GM18517 (cell line): Measurements from ENCODE around the gene DEDD.

ENCODE experiments used
- ATAC-seq: cut with Tn5 transposase; IDR thresholded peaks from one replicate; pipeline ENCODE4 v1.9.1; 2021; ENCODE audit warnings: mild to moderate bottlenecking, moderate library complexity; ENCODE audit not compliant: unreplicated experiment

DEDD gene, protein sequence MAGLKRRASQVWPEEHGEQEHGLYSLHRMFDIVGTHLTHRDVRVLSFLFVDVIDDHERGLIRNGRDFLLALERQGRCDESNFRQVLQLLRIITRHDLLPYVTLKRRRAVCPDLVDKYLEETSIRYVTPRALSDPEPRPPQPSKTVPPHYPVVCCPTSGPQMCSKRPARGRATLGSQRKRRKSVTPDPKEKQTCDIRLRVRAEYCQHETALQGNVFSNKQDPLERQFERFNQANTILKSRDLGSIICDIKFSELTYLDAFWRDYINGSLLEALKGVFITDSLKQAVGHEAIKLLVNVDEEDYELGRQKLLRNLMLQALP

DNA sequence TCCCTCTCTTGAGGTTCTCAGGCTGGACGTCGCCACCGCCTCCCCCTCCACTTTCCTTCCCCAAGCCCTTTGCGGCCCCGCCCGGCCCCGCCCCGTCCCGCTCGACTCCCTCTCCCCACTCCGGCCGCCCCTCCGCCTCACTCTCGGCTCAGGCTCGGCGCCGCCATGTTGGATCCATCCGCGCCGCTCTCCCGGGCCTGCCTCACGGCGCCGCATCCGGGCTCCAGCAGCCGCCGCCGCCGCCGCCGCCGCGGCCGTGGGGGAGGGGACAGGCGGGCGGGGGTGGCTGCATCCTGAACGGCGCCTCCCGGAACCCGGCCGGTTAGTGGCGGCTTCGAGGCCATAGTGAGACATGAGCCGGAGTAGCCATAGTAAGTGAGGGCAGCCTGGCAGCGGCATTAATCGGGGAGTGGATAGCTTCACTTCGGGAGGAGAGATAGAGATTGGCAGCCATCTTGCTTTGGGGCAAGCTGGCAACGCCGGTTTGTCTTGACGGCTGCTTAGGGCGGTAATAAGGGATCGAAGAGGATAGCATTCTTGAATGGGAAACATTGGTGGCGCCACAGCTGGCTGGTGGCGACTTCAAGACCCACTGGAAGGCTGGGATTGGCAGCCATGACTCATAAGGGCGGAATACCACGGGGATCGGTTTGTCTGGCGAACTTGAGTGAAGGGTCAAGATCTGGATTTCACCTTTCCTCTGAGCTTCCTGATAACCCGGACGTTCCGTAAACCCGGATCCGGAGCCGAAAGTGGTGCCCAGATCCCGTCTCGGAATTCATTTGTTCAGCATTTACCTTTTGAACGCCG, at the start of gene DEDD:
DEDD (minus strand) TSS at position 258 of the 810 bp plus-strand sequence. CDS start 8,205 bp downstream, outside the sequence.
- ATAC-seq: peak; percentile 94

DNA sequence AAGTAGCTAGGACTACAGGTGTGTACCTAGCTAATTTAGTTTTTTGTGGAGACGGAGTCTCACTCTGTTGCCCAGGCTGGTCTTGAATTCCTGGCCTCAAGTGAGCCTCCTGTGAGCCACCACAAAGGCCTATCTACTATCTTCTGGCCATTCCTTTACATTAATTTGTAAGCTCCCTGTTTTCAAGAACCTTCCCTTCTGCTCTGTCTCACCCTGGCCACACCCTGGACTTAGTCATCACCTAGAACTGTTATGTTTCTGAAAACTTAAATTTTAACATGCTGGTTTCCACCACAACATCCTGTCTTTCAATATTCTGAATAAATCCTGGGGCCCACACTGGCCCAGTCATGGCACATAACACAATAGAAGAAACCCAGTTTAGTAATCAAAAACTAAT, 49.7 kb upstream of the DEDD start:
- ATAC-seq: peak; percentile 44

DNA sequence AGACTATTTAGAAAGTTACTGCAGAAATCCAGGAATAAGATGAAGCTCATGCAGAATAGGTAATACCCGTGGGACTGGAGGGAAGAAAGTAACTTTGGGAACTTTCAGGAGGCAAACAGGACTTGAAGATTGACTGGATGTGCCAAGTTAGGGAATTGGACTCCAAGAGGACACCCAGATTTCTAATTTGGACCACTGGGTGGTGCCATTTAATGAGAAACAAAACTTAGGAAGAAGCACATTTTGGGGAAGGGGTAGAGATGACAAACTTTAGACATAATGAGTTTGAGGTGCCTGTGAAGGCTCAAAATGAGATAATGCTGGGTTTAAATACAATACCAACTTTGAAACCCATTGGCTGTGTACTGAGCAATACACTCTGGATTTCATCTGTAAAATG, 48.2 kb upstream of the DEDD start:
- ATAC-seq: no peak

DNA sequence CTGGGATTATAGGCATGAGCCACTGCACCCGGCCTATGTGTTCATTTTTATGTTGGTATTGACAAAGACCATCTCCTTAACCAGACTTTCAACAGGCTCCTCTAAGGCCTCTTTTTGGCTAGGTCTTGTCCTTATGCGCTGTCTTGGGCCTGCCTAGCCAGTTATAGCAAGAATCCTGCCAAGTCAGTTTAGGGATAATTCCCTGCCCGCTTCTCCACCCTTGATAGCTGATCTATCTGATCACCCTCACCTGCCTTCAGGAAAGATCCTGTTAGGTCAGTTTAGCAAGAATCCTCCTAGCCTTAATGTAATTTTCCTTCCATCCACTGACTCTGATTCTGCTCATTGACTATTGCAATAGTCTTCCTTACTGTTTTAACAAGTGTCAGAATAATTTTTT, 47.2 kb upstream of the DEDD start:
- ATAC-seq: no peak

DNA sequence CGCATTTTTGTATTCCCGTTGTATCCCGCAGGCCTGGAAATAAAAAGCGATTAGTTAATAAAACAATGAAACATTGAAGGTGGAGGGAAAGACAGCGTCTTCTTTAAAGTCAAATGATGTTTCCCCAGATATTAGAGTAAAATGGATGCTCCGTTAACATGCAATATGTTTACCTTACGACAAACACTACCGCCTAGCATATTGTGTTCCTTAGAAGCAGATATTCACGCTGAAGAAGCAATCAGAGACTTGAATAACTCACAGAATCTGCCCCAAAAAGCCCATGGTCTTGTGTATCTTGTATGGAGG, 45.4 kb upstream of the DEDD start:
- ATAC-seq: no peak

DNA sequence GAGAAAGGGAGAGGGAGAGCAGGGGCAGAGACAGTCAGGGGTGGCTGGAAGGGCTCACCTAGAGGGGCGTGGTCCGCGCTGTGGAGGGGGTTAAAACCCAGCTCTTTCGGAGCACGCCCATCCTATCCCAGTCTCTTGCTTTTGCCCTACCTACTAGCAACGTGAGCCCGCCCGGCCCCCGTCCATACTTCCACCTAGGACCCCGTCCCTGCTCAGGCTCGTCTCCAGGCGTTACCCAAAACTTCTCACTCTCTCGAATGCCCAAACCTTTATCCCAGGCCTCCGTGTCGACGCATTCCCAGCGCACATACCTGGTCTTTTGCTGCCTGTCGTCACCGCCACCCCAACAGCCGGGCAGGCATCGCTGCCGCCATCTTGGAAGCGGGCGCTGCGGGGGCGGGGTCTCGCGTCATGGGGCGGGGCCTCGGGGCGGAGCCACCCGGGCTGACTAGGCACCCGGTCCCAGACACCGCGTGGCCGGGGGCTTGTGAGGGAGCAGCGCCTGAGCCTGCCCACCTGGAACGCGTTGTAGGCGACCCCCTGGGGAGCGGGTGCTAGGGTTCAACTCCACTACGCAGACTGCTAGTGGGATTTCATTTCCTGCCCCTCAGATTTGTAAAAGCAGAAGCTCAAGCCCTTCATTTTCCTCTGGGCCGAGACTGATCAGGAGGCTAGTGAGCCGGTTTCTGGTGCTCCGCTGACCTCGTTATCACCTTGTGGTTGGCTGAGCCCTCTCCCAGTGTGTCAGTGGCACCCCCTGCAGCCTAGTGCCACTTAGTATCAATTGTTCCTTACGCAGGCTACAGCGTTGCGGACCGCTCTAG, 44.9 kb upstream of the DEDD start, which contains the start of gene B4GALT3:
B4GALT3 (minus strand) TSS at position 396 of the 824 bp plus-strand sequence. CDS start 1,447 bp downstream, outside the sequence.
- peak; percentile 58 for ATAC-seq

DNA sequence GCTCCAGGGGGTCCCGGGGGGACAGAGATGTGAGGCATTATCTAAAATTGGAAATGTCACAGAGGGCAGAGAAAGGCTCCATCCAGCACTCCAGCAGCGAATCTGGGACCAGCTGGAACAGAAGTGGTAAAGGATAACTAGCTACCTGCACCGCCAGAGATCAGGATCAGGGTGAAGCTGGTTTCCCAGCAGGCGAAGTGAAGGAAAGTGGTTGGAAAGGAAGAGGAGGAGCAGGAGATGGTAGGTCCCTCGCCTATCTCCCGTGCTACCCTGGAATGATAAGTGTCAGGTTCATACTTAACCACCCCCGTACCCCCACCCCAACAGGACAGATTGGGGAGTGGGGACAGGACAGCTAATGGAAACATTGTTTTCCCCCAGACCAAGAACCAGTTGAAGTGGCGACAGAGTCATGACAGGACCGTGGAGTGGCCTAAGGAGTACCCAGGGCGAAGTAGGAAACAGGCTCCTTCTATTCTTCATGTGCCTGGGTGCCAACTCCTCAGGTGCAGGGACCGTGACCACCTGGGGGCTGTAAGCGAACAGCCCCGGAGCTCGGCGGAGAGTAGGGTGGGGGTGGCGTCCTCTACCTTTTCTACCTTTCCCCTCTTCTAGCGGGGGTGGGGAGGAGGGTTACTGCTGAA, 44.1 kb upstream of the DEDD start:
- ATAC-seq: no peak

DNA sequence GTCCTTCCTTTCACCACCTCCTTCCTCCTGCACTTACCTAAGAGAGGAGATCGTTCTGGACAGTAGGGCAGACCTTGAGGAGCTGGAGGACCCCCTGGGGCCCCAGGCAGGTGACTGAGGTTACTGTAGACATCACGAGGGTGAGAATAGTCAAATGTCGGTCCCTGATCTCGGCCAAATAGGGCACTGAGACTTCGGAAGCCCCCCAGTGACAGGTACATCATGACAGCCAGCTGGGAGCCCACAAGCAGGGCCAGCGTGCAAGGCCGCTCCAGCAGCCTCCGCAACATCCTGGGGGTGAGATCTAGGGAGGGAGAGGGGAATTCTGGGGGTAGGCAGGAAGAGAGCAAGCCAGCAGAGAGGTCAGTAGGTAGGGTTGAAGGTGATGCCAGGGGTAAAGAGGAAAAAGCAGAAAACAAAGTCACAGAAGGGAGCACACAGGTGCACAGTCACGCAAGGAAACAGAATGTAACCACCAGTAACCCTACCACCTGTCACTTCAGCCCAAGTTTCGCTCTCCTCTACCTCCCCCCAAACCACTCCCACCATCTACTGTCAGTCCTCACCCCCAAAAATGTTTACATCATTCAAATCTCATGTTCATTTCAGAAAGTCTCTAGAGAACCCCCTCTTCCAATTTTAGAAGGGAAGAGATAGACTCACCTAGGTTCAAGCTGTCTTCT, 43.4 kb upstream of the DEDD start:
- no peak for ATAC-seq

DNA sequence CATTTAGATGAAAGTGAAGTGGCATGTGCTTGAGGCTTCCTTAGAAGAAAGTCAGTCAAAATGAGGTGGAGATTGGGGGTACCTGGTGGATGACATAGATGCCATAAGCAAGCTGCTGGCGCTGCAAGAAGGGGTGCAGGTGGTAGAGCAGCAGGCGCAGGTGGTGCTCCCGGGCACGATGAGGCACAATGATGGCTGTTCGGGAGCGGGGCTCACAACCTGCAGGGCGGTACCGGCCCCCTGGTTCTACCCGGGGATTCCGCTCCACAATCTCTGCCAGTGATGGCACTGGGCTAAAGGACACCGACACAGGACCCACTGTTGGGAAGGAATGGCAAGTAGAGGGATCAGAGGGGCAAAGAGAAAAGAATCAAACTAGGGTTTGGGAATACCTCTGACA, 42.4 kb upstream of the DEDD start:
- no peak for ATAC-seq

DNA sequence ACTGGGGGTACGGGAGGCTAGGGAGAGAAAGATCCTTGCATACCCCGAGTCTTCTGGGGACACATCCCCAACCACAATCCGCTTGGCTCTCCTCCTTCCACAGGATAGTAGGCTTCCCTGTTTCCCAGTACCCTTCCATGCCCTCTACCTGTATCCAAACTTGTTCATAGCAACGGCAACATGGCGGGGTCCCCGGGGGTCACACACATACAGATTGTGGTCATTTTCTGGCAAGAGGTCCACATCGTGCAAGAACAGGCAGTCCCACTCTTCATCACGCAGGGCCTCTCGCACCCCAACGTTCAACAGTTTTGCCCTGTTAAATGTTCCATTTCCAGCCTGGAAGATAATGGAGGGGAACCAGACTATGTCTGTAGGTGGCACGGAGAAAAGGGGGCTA, 41.2 kb upstream of the DEDD start:
- no peak for ATAC-seq

DNA sequence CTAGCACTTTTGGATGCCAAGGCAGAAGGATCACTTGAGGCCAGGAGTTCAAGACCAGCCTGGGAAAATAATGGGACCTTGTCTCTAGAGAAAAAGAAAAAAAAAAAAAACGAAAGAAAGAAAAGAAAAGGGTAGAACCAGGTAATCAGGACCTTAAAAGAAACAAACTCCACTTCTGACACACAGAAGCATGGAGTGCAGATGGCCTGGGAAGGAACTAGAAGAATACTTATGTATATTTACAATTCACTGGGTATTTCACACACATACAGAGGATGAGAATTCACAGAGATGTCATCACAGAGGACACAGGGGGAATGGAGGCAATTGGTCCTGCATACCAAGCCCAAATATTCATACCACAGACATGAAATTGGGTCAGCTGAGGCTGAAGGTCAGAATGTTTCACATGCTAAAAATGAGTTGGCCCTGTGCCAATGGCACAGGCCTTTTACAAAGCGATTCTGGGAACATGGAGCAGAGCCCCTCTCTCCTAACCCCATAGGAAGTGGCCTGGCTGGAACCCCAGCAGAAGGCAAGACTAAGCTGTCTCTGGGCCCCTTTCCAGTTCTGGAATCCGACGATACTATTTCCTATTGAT, 40.4 kb upstream of the DEDD start:
- ATAC-seq: no peak

DNA sequence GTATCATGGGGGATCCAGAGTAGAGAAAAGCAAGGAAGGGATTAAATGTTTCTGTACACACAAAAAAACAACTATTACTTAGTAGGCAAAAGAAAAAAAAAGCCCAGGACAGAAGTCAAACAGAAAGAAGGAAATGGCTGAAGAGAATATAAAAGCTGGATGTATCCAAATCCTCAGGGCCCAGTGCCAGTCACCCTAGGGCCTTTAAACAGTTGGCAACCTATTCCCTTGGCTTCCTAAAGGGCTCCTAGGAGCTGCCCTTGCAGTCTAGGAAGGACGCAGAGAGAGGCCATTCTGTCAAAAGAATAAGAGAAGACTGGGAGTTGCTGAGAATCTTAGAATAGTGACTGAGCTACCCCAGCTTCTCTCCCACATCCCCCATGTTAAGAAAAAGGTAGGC, 39.9 kb upstream of the DEDD start:
- ATAC-seq: no peak

DNA sequence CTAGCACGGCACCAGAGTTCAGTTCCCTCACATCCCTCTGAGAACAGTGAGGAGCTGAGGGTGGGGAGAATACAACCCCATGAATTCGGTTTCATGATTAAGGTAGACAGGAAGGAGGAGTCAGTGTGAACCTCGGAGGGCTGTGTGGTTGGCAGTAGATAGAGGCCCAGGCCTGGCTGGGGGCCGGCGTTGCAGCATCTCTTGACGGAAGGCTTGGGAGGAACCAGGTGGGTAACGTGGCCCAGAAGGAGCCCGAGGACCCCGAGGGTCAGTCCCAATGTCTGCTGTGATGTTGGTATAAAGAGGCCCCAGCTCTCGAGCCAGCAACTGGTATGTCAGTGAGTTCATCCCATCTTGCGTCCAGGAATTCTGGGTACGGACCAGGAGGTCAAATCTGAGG, 39.2 kb upstream of the DEDD start:
- no peak for ATAC-seq

DNA sequence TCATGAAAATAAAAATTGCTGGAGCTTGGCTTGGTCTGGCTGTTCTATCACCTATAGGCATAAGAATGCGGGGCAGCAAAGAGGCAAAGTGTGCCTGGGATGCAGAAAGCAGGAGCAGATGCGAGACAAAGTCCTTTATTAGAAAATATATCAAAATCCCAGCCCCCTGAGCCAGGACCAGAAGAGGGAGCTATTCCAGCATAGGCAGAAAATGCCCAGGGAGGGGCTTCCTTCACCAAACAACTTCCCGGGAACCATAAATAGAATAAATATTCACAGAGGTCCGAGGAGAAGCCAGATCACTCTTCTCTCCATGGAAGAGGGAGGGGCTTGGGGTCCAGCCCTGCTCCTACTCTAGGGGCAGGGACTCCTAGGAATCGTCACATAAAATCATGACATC, 38.7 kb upstream of the DEDD start:
- ATAC-seq: no peak

DNA sequence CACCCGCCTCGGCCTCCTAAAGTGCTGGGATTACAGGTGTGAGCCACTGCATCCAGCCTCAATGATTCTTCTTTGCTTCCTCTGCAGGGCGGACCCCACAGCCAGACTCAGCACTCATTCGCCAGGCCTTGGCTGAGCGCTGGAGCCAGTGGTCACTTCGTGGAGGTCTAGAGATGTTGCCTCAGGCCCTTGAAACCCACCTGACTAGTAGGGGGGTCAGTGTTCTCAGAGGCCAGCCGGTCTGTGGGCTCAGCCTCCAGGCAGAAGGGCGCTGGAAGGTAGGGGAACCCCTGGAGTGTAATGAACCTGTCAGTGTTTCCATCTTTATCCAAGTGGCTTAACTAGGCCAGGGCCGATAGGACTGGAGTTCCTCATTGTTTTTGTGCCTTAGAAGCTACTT, 36.4 kb upstream of the DEDD start:
- ATAC-seq: no peak

DNA sequence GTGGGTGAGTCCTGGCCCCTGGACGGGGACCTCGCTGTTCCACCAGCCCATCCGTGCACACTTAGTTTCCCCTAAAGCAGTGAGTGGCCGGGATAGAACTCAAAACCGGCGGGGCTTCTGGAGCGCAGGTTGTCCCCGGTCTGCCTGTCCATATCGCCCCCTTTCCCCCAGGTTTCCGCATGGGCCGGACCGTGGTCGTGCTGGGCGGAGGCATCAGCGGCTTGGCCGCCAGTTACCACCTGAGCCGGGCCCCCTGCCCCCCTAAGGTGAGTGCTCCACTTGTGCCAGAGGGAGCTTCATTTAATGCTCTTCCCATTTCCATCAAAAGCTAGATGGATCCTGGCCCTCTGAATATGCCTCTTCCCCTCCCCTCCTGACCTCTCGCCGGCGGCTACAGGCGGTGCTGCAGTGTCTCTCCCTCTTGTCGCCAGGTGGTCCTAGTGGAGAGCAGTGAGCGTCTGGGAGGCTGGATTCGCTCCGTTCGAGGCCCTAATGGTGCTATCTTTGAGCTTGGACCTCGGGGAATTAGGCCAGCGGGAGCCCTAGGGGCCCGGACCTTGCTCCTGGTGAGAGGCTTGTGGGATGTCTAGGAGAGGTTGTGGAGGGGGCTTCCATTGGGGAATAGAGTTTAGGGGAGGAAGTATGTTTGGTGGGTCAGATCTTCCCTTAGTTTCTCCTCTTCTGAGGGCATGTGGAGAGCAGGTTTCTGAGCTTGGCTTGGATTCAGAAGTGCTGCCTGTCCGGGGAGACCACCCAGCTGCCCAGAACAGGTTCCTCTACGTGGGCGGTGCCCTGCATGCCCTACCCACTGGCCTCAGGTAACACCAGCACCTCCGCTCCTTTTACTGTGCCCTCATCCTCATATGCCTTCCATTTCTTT, 34.4 kb upstream of the DEDD start:
- ATAC-seq: no peak

DNA sequence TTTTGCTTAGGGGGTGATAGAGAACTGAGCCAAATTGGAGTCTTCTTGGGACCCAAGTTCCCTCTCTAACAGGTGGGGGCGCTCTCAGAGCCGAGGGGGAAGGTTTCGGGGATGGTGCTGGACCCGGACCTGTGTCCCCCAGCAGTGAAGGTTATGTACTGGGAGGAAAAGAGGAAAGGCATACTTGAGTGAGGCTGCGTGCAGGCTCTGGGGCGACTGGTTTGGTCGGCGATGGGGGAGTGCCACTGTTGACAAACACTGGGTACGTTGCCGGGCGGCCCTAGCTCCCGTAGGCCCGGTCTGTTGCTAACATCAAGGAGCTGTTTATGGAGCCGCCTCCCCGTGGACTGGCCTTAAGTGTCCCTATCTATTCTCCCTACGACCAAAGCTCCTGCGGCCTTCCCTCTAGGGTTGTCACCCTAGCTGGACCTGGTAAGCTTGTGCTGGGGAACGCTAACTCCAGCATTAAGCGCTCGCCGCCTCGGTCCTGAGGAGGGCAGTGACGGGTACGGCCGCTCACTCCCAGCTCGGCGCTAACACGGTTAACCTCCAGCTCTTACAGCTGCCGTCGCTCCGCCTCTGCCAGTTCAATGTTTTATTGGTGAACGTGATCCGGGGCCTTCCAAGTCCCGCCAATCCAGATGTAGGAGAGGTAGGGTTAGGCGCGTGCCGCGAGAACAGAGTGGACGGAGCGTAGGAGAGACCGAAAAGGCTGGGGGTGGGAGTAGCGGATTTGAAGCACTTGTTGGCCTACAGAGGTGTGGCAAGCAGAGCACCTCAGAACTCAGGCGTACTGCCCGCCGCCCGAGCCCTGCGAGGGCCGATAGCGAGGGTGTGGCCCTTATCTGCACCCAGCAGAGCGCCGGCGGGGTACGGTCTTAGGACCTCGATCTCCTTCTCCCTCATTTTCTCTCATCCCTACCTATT, 33.5 kb upstream of the DEDD start, which contains the start of gene PPOX:
PPOX (plus strand) TSS at position 685 of the 927 bp plus-strand sequence. CDS start 422 bp downstream, outside the sequence.
- ATAC-seq: peak; percentile 88
